Tibial nerve (tissue), 4 donors: ENCODE results near the gene CACNA1E.

Experiments
- EP300 ChIP-seq, 2 donors: sonication (generic); formaldehyde crosslinking; IDR thresholded peaks; one replicate each; pipeline ENCODE4 v1.6.1; 2017; ENCODE audit warnings: antibody characterized with exemption in 2 of 2, mild to moderate bottlenecking in 1 of 2
- POLR2A ChIP-seq, 2 donors: fragments of 450-650 bp; IDR thresholded peaks; one replicate each; pipeline ENCODE4 v1.6.1; 2017; ENCODE audit warnings: antibody characterized with exemption in 2 of 2, mild to moderate bottlenecking in 2 of 2, moderate library complexity in 2 of 2
- TF ChIP-seq, protein P1 (sequence below), 5 experiments: fragments of 200-600 bp in 3 of 5; fragments of 450-650 bp in 2 of 5; sonication (generic) in 3 of 5; IDR thresholded peaks; one replicate each; pipeline ENCODE4 v1.5.1; 2016 to 2019; ENCODE audit warnings: antibody characterized with exemption in 5 of 5, mild to moderate bottlenecking in 3 of 5, moderate library complexity in 2 of 5

DNA sequence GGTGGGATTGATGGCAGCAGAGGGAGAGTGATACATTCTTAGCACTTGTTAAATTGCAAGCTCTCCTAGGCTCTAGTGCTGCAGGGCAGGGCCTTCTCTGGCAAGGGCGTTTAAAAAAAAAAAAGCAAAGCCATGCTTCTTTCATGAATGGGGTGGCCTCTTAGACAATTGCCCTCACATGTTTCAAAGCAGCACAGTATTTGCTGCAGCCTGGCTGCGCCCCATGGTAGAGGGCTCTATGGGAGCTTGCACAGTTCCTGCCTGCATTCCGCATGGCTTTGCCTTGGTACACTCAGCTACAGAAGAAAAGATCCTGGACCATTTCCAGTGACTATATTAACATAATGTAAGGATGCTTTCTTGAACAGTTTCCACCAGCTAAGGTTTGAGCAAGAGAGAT lies 311.0 kb downstream of the CACNA1E start:
- TF ChIP-seq EP300 (IDR thresholded peaks at IDR 0.05) (no peak), POLR2A (IDR thresholded peaks at IDR 0.05) (no peak)
- TF ChIP-seq, protein P1, sequence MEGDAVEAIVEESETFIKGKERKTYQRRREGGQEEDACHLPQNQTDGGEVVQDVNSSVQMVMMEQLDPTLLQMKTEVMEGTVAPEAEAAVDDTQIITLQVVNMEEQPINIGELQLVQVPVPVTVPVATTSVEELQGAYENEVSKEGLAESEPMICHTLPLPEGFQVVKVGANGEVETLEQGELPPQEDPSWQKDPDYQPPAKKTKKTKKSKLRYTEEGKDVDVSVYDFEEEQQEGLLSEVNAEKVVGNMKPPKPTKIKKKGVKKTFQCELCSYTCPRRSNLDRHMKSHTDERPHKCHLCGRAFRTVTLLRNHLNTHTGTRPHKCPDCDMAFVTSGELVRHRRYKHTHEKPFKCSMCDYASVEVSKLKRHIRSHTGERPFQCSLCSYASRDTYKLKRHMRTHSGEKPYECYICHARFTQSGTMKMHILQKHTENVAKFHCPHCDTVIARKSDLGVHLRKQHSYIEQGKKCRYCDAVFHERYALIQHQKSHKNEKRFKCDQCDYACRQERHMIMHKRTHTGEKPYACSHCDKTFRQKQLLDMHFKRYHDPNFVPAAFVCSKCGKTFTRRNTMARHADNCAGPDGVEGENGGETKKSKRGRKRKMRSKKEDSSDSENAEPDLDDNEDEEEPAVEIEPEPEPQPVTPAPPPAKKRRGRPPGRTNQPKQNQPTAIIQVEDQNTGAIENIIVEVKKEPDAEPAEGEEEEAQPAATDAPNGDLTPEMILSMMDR (IDR thresholded peaks at IDR 0.05) = no peak
